HepG2 (cell line): ENCODE results near the gene SIVA1. TPM values are rescaled to one million over a fixed set of nuclear protein-coding genes. Genes with fewer than 3 reads are reported as not detected.

ENCODE experiments used
- ATAC-seq: fragments of 200-7000 bp; cut with Tn5 transposase; 3 replicates; pipeline ENCODE4 v1.9.1; 2020; ENCODE audit warnings: mild to moderate bottlenecking, moderate library complexity
- BruUV-seq: library from RNA; stranded (reverse); fragments of 400-500 nt; replicated peaks from 2 replicates; lab custom pipeline; 2021; lab: Mats Ljungman, UMichigan
- CTCF ChIA-PET: fragments of 300-600 bp; formaldehyde crosslinking; extraction: SDS; loops from one replicate; lab custom pipeline; 2021; ENCODE audit warnings: low total read pairs, inconsistent platforms, low intra/inter-chr PET ratio; lab: Yijun Ruan, JAX
- POLR2A ChIA-PET: fragments of 350-600 bp; sonication (Branson Sonifier 250); formaldehyde crosslinking; loops from one replicate; lab custom pipeline; 2020; ENCODE audit warnings: antibody characterized with exemption, inconsistent platforms; lab: Yijun Ruan, JAX
- DNase-seq: peaks from one replicate; pipeline ENCODE4 v3.0.0-alpha.2; 2015; ENCODE audit warnings: low spot score
- FAIRE-seq: peaks from 3 replicates; lab custom pipeline; 2011; peaks lifted over from hg19 to GRCh38; lab: Jason Lieb, UNC
- H2AFZ ChIP-seq: one replicate; pipeline ENCODE4 v1.6.1; 2011; ENCODE audit warnings: low read length, inconsistent platforms
- H3K27ac ChIP-seq: fragments of 300-600 bp; 3 replicates; pipeline ENCODE4 v1.8.0; 2011; ENCODE audit warnings: mixed run types, mild to moderate bottlenecking, mixed read lengths, low read length, inconsistent platforms; ENCODE audit not compliant: insufficient read depth; ENCODE audit errors: extremely low read length
- H3K27me3 ChIP-seq, 2 experiments: fragments of 200-600 bp in 1 of 2; 2 replicates in 1 of 2; 3 replicates in 1 of 2; pipeline versions ENCODE4 v1.6.0 to v1.8.0; 2011; ENCODE audit warnings: low read length in 2 of 2, mild to moderate bottlenecking in 2 of 2, moderate library complexity in 2 of 2, inconsistent platforms in 1 of 2; ENCODE audit not compliant: insufficient read depth in 2 of 2, control insufficient read depth in 1 of 2
- H3K36me3 ChIP-seq, 2 experiments: fragments of 200-600 bp in 1 of 2; replicated peaks in 1 of 2; 2 replicates in 1 of 2; 3 replicates in 1 of 2; pipeline versions ENCODE4 v1.5.1 to v1.8.0; 2011; ENCODE audit warnings: low read length in 2 of 2, inconsistent platforms in 1 of 2; ENCODE audit not compliant: insufficient read depth in 2 of 2, control insufficient read depth in 1 of 2
- H3K4me1 ChIP-seq: 2 replicates; pipeline ENCODE4 v1.5.1; 2012; ENCODE audit warnings: low read length, inconsistent platforms; ENCODE audit not compliant: insufficient read depth
- H3K4me2 ChIP-seq: 2 replicates; pipeline ENCODE4 v1.6.0; 2011; ENCODE audit warnings: low read depth, low read length, inconsistent platforms
- H3K4me3 ChIP-seq, 3 experiments: fragments of 200-600 bp in 1 of 3; sonication (generic), shearing (Covaris generic) in 1 of 3; replicated peaks in 1 of 3; 2 replicates each; pipeline ENCODE4 v1.5.1; 2011 to 2016; ENCODE audit warnings: low read length in 3 of 3, inconsistent platforms in 2 of 3, low read depth in 2 of 3, mild to moderate bottlenecking in 2 of 3, control low read depth in 1 of 3, mixed read lengths in 1 of 3; ENCODE audit not compliant: insufficient read depth in 1 of 3
- H3K79me2 ChIP-seq: one replicate; pipeline ENCODE4 v1.6.1; 2011; ENCODE audit warnings: low read length, inconsistent platforms; ENCODE audit not compliant: insufficient read depth
- H3K9ac ChIP-seq: 2 replicates; pipeline ENCODE4 v1.6.0; 2011; ENCODE audit warnings: mild to moderate bottlenecking, low read depth, low read length, inconsistent platforms; ENCODE audit not compliant: insufficient read depth
- H3K9me3 ChIP-seq: 2 replicates; pipeline ENCODE4 v1.5.1; 2012; ENCODE audit warnings: mild to moderate bottlenecking, low read length
- H4K20me1 ChIP-seq: 2 replicates; pipeline ENCODE4 v1.6.0; 2011; ENCODE audit warnings: inconsistent platforms, mild to moderate bottlenecking, low read length, moderate library complexity; ENCODE audit not compliant: insufficient read depth
- JARID2 ChIP-seq: sonication (generic); formaldehyde crosslinking; IDR thresholded peaks from 2 replicates; pipeline ENCODE4 v1.8.1; 2023; ENCODE audit warnings: missing genetic modification reagents, inconsistent platforms; ENCODE audit not compliant: insufficient replicate concordance
- NPAS2 ChIP-seq: sonication (generic); formaldehyde crosslinking; IDR thresholded peaks from 2 replicates; pipeline ENCODE4 v1.8.0; 2022; ENCODE audit warnings: mild to moderate bottlenecking, missing genetic modification reagents, borderline replicate concordance
- RAD21 ChIP-seq: fragments of 450-650 bp; formaldehyde crosslinking; IDR thresholded peaks from 2 replicates; pipeline ENCODE4 v1.5.0; 2020; ENCODE audit warnings: mild to moderate bottlenecking
- ZNF598 ChIP-seq: sonication (generic); formaldehyde crosslinking; IDR thresholded peaks from 2 replicates; pipeline ENCODE4 v1.5.1; 2020; ENCODE audit warnings: mild to moderate bottlenecking, missing genetic modification reagents, borderline replicate concordance
- WGBS: methylation state at CpG from one replicate; pipeline ENCODE4 v1.1.6; 2017; ENCODE audit warnings: low lambda C conversion rate; 5-methylcytosine and 5-hydroxymethylcytosine counted together
- in situ Hi-C: cut with HindIII; loops from 2 replicates; pipeline ENCODE4 v1.10.0; 2017; ENCODE audit warnings: low pct_unique_long_range_greater_than_20kb; ENCODE audit not compliant: extremely low pct_ligation_motif_present
- intact Hi-C: fragments of 100-400 bp; cut with micrococcal nuclease; formaldehyde crosslinking; loops from one replicate; pipeline ENCODE4 v1.10.0; 2022; ENCODE audit not compliant: unreplicated experiment
- polyA plus RNA-seq, 8 experiments: library from polyadenylated mRNA; depleted of rRNA in 3 of 8; stranded (reverse) in 7 of 8; unstranded in 1 of 8; fragments of >200 nt; fragmentation: Illumina TruSeq in 4 of 8; extraction: Trizol in 4 of 8; gene quantifications; 2 replicates each; pipeline versions ENCODE4 v1.2.1 to v1.2.3, GENCODE V29; 2011 to 2016; ENCODE audit warnings: low read depth in 4 of 8, missing spikeins in 1 of 8, mixed read lengths in 1 of 8; ENCODE audit not compliant: insufficient read depth in 1 of 8
- total RNA-seq, 5 experiments: library from RNA; depleted of rRNA; stranded (reverse); fragments of >200 nt; fragmentation: Illumina TruSeq; extraction: Trizol; gene quantifications; 2 replicates each; pipeline ENCODE4 v1.2.3, GENCODE V29; 2016; ENCODE audit warnings: low read depth in 1 of 5
- TF ChIP-seq, protein P1 (sequence below): sonication (generic); formaldehyde crosslinking; IDR thresholded peaks from 2 replicates; pipeline ENCODE4 v1.5.0; 2020; ENCODE audit warnings: mild to moderate bottlenecking, missing genetic modification reagents
- TF ChIP-seq, protein P2 (sequence below): sonication (generic); formaldehyde crosslinking; IDR thresholded peaks from 2 replicates; pipeline ENCODE4 v1.4.0; 2020; ENCODE audit warnings: missing genetic modification reagents
- TF ChIP-seq, protein P3 (sequence below): sonication (generic); formaldehyde crosslinking; IDR thresholded peaks from 2 replicates; pipeline ENCODE4 v1.4.0; 2020; ENCODE audit warnings: missing genetic modification reagents
- TF ChIP-seq, protein P4 (sequence below): sonication (generic); formaldehyde crosslinking; IDR thresholded peaks from 2 replicates; pipeline ENCODE4 v1.8.1; 2023; ENCODE audit warnings: mild to moderate bottlenecking, missing genetic modification reagents
- TF ChIP-seq, protein P5 (sequence below): sonication (generic); formaldehyde crosslinking; IDR thresholded peaks from 2 replicates; pipeline ENCODE4 v1.5.1; 2020; ENCODE audit warnings: mild to moderate bottlenecking, missing genetic modification reagents, borderline replicate concordance
- TF ChIP-seq, protein P6 (sequence below): sonication (generic); formaldehyde crosslinking; IDR thresholded peaks from 2 replicates; pipeline ENCODE4 v1.4.0; 2020; ENCODE audit warnings: missing genetic modification reagents, borderline replicate concordance

SIVA1 gene
- total and polyA plus RNA-seq, 2 of the 13 experiments (the other 11 are each of a cell fraction or from before 2014, with no cell fraction given): 123 to 186 TPM

DNA sequence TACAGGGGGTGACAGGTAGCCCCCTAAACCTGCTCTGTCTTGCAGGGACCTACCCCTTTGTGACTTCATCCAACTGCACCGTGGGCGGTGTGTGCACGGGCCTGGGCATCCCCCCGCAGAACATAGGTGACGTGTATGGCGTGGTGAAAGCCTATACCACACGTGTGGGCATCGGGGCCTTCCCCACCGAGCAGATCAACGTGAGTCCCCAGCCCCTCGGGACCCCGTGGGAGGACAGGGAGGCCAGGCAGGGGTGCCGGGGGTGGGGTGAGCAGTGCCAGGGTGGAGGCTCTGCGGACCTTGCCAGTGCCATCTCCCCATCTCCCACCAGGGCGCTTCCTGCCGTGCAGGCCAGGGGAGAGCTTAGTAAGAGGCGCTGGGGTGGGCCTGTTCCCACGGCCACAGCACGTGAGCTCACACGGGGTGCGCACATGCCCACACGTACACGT lies 11.1 kb upstream of the SIVA1 start:
- no peaks in the 10 kb centered on the region for H3K79me2 ChIP-seq
- no peak overlapping the region for H3K9ac ChIP-seq
- H3K4me1 ChIP-seq: peaks cover 39% of the 10 kb centered on the region
- no peak for DNase-seq
- no peak overlapping the region for H3K27ac ChIP-seq
- BruUV-seq: no TSS peak
- no peaks in the 10 kb centered on the region for H4K20me1 ChIP-seq
- FAIRE-seq: no peak
- no peak overlapping the region for H3K4me2 ChIP-seq
- H2AFZ ChIP-seq: no peak overlapping the region
- H3K4me3 ChIP-seq: no peak overlapping the region
- ChIA-PET POLR2A (interaction anchor here (1.2 kb wide), 1 partner anchor 11 kb away, joined by 5 read pairs; the partner anchor contains the start of gene SIVA1), CTCF (no interaction called here)
- no CpG with 5 or more reads among the region's 23 CpGs for WGBS
- no peaks in the 10 kb centered on the region for H3K9me3 ChIP-seq
- ATAC-seq: no peak
- H3K27me3 ChIP-seq: no peaks in the 10 kb centered on the region
- intact Hi-C loops: no loop called here
- H3K36me3 ChIP-seq: no peaks in the 10 kb centered on the region; a peak in 2 of 5 replicates
- in situ Hi-C loops: no loop called here
- TF ChIP-seq NPAS2 (no peak), RAD21 (no peak), ZNF598 (no peak), JARID2 (CRISPR knock-in tag) (no peak)
- TF ChIP-seq, protein P1, sequence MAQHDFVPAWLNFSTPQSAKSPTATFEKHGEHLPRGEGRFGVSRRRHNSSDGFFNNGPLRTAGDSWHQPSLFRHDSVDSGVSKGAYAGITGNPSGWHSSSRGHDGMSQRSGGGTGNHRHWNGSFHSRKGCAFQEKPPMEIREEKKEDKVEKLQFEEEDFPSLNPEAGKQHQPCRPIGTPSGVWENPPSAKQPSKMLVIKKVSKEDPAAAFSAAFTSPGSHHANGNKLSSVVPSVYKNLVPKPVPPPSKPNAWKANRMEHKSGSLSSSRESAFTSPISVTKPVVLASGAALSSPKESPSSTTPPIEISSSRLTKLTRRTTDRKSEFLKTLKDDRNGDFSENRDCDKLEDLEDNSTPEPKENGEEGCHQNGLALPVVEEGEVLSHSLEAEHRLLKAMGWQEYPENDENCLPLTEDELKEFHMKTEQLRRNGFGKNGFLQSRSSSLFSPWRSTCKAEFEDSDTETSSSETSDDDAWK (CRISPR knock-in tag): no peak
- TF ChIP-seq, protein P2, sequence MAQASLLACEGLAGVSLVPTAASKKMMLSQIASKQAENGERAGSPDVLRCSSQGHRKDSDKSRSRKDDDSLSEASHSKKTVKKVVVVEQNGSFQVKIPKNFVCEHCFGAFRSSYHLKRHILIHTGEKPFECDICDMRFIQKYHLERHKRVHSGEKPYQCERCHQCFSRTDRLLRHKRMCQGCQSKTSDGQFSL: no peak
- TF ChIP-seq, protein P3, sequence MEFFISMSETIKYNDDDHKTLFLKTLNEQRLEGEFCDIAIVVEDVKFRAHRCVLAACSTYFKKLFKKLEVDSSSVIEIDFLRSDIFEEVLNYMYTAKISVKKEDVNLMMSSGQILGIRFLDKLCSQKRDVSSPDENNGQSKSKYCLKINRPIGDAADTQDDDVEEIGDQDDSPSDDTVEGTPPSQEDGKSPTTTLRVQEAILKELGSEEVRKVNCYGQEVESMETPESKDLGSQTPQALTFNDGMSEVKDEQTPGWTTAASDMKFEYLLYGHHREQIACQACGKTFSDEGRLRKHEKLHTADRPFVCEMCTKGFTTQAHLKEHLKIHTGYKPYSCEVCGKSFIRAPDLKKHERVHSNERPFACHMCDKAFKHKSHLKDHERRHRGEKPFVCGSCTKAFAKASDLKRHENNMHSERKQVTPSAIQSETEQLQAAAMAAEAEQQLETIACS (CRISPR knock-in tag): no peak
- TF ChIP-seq, protein P4, sequence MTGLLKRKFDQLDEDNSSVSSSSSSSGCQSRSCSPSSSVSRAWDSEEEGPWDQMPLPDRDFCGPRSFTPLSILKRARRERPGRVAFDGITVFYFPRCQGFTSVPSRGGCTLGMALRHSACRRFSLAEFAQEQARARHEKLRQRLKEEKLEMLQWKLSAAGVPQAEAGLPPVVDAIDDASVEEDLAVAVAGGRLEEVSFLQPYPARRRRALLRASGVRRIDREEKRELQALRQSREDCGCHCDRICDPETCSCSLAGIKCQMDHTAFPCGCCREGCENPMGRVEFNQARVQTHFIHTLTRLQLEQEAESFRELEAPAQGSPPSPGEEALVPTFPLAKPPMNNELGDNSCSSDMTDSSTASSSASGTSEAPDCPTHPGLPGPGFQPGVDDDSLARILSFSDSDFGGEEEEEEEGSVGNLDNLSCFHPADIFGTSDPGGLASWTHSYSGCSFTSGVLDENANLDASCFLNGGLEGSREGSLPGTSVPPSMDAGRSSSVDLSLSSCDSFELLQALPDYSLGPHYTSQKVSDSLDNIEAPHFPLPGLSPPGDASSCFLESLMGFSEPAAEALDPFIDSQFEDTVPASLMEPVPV (CRISPR knock-in tag): no peak
- TF ChIP-seq, protein P5, sequence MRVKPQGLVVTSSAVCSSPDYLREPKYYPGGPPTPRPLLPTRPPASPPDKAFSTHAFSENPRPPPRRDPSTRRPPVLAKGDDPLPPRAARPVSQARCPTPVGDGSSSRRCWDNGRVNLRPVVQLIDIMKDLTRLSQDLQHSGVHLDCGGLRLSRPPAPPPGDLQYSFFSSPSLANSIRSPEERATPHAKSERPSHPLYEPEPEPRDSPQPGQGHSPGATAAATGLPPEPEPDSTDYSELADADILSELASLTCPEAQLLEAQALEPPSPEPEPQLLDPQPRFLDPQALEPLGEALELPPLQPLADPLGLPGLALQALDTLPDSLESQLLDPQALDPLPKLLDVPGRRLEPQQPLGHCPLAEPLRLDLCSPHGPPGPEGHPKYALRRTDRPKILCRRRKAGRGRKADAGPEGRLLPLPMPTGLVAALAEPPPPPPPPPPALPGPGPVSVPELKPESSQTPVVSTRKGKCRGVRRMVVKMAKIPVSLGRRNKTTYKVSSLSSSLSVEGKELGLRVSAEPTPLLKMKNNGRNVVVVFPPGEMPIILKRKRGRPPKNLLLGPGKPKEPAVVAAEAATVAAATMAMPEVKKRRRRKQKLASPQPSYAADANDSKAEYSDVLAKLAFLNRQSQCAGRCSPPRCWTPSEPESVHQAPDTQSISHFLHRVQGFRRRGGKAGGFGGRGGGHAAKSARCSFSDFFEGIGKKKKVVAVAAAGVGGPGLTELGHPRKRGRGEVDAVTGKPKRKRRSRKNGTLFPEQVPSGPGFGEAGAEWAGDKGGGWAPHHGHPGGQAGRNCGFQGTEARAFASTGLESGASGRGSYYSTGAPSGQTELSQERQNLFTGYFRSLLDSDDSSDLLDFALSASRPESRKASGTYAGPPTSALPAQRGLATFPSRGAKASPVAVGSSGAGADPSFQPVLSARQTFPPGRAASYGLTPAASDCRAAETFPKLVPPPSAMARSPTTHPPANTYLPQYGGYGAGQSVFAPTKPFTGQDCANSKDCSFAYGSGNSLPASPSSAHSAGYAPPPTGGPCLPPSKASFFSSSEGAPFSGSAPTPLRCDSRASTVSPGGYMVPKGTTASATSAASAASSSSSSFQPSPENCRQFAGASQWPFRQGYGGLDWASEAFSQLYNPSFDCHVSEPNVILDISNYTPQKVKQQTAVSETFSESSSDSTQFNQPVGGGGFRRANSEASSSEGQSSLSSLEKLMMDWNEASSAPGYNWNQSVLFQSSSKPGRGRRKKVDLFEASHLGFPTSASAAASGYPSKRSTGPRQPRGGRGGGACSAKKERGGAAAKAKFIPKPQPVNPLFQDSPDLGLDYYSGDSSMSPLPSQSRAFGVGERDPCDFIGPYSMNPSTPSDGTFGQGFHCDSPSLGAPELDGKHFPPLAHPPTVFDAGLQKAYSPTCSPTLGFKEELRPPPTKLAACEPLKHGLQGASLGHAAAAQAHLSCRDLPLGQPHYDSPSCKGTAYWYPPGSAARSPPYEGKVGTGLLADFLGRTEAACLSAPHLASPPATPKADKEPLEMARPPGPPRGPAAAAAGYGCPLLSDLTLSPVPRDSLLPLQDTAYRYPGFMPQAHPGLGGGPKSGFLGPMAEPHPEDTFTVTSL (CRISPR knock-in tag): no peak
- TF ChIP-seq, protein P6, sequence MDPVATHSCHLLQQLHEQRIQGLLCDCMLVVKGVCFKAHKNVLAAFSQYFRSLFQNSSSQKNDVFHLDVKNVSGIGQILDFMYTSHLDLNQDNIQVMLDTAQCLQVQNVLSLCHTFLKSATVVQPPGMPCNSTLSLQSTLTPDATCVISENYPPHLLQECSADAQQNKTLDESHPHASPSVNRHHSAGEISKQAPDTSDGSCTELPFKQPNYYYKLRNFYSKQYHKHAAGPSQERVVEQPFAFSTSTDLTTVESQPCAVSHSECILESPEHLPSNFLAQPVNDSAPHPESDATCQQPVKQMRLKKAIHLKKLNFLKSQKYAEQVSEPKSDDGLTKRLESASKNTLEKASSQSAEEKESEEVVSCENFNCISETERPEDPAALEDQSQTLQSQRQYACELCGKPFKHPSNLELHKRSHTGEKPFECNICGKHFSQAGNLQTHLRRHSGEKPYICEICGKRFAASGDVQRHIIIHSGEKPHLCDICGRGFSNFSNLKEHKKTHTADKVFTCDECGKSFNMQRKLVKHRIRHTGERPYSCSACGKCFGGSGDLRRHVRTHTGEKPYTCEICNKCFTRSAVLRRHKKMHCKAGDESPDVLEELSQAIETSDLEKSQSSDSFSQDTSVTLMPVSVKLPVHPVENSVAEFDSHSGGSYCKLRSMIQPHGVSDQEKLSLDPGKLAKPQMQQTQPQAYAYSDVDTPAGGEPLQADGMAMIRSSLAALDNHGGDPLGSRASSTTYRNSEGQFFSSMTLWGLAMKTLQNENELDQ (CRISPR knock-in tag): no peak
